ENCODE data around the gene PDE4D. TPM values are rescaled to one million over a fixed set of nuclear protein-coding genes. Genes with fewer than 3 reads are reported as not detected.

The PDE4D gene
- total RNA-seq, 1 experiment from 2014 or later: 61.2 TPM

DNA sequence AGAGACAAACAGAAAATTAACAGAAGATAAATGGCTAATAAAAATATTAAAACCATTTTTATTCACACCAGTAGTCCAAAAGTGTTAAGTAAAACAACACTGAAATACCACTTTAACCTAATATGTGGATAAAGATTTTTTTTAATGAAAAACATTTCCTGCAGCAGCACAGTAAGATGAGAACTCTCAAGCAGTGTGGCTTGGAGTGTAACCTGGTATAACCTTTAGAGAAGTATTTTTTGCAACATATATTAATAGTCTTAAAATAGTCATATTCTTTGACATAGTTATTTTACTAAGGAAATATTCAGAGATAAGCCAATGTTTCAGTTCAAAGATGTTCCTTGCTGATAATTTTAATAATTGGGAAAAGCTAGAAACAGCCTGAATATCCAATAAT is 644.4 kb downstream of the PDE4D start:
- no peak for DNase-seq
- Histone ChIP-seq H3K4me1 (ENCODE audit: low read length) (no peaks in the 10 kb centered on the region), H3K79me2 (ENCODE audit: low read length) (no peaks in the 10 kb centered on the region)

DNA sequence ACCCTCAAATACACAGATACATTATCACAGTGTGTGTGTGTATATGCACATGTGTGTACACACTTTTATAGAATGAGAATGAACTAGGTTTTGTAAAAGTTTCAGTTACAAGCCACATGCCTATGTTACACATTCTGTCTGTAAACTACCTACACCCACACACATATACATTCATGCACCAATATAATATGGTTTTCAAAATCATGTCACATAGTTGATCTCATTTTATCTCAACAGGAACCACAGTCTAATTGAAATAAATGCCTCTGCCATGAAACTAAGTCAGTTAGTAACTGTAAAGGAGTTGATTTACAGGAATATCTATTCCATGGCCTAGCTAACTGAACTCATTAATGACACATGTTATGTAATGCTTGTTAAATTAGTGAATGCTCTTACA is 646.6 kb downstream of the PDE4D start:
- H2AFZ ChIP-seq (ENCODE audit: low read length): no peak overlapping the region
- no peaks in the 10 kb centered on the region for H3K27me3 ChIP-seq (ENCODE audit: low read length)
- H3K9ac ChIP-seq (ENCODE audit: low read length): no peak overlapping the region
- no peaks in the 10 kb centered on the region for H3K9me2 ChIP-seq (replicated peaks; ENCODE audit: insufficient read depth, low read length)
- H3K36me3 ChIP-seq (ENCODE audit: insufficient read depth, low read length): no peaks in the 10 kb centered on the region
- no peak overlapping the region for H3K4me2 ChIP-seq (ENCODE audit: low read depth, low read length, poor library complexity, severe bottlenecking)
- no peak overlapping the region for H3K4me3 ChIP-seq (ENCODE audit: low read length)
- no peaks in the 10 kb centered on the region for H4K20me1 ChIP-seq (ENCODE audit: insufficient read depth, low read depth, low read length)
- no peaks in the 10 kb centered on the region for H3K9me3 ChIP-seq (ENCODE audit: low read length)
- DNase-seq: no peak
- H3K4me1 ChIP-seq (ENCODE audit: low read length): peaks cover under 1% of the 10 kb centered on the region; the same call in 1 of the 2 replicates
- H3K79me2 ChIP-seq (ENCODE audit: low read length): no peaks in the 10 kb centered on the region
- no peak overlapping the region for H3K27ac ChIP-seq (ENCODE audit: low read length)

More for the DNA sequence above, 644.4 kb downstream of the PDE4D start:
- no peaks in the 10 kb centered on the region for H3K9me2 ChIP-seq (replicated peaks; ENCODE audit: insufficient read depth, low read length)
- no peak overlapping the region for H3K27ac ChIP-seq (ENCODE audit: low read length)
- no peaks in the 10 kb centered on the region for H3K27me3 ChIP-seq (ENCODE audit: low read length)
- no peaks in the 10 kb centered on the region for H3K36me3 ChIP-seq (ENCODE audit: insufficient read depth, low read length)
- H3K9me3 ChIP-seq (ENCODE audit: low read length): no peaks in the 10 kb centered on the region
- H4K20me1 ChIP-seq (ENCODE audit: insufficient read depth, low read depth, low read length): no peaks in the 10 kb centered on the region
- H3K4me3 ChIP-seq (ENCODE audit: low read length): no peak overlapping the region
- no peak overlapping the region for H2AFZ ChIP-seq (ENCODE audit: low read length)
- H3K9ac ChIP-seq (ENCODE audit: low read length): no peak overlapping the region
- no peak overlapping the region for H3K4me2 ChIP-seq (ENCODE audit: low read depth, low read length, poor library complexity, severe bottlenecking)

DNA sequence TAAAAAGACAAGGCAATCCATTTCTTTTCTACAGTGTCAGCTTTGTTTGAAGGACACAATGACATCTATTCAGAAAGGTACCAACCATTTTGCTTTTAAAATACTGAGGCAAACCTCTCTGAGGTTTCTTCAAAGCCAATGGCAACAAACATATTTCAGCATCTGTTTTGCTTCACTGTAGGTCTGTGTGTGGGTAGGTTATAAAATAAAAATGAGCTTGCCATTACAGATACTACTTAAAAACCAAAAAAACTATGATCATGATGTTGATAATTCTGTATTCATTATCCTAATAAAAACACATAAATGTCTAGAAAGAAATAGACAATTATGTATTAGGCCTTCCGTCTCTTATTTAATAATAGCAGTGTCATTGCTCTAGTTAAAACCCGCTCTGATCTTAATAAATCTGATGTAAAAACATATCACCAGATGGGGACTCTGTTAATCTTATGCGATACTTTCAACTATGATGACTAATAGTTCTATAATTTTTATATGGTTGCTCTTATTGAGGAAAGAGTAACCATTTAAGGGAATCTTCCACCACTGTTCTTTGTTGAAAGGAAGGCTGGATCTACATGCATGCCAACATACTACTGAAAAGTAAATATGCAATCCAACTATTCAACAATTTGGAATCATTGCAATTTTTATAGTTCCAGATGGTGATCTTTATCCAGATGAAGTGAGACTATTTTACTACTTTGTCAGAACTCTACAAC is 647.2 kb downstream of the PDE4D start:
- no peak for DNase-seq
- H3K9me2 ChIP-seq (replicated peaks; ENCODE audit: insufficient read depth, low read length): no peaks in the 10 kb centered on the region
- H2AFZ ChIP-seq (ENCODE audit: low read length): no peak overlapping the region
- no peaks in the 10 kb centered on the region for H3K79me2 ChIP-seq (ENCODE audit: low read length)
- no peaks in the 10 kb centered on the region for H3K9me3 ChIP-seq (ENCODE audit: low read length)
- no peaks in the 10 kb centered on the region for H3K36me3 ChIP-seq (ENCODE audit: insufficient read depth, low read length)
- H4K20me1 ChIP-seq (ENCODE audit: insufficient read depth, low read depth, low read length): no peaks in the 10 kb centered on the region
- H3K27me3 ChIP-seq (ENCODE audit: low read length): no peaks in the 10 kb centered on the region
- H3K4me3 ChIP-seq (ENCODE audit: low read length): no peak overlapping the region
- no peak overlapping the region for H3K4me2 ChIP-seq (ENCODE audit: low read depth, low read length, poor library complexity, severe bottlenecking)
- no peak overlapping the region for H3K27ac ChIP-seq (ENCODE audit: low read length)
- no peak overlapping the region for H3K9ac ChIP-seq (ENCODE audit: low read length)
- peaks cover 5% of the 10 kb centered on the region; the same call in 1 of the 2 replicates for H3K4me1 ChIP-seq (ENCODE audit: low read length)

DNA sequence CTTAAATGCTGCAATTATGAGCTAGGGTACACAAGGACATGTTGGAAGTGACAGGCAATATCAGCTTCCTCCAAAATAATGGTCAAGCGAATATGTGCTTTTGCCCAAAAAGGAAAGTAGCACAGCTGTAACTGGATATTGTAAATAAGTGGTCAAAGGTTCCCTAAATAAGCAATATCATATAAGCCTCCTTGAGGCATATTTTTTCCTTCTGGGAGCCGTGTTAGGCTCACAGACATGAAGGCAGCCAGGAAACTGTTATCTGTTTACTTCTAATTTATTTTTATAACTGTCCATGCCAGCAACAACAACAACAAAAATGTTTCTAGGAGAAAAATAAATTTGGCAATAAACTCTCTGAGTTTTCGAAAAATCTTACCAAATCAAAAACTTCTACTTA is 648.3 kb downstream of the PDE4D start:
- H3K9me2 ChIP-seq (replicated peaks; ENCODE audit: insufficient read depth, low read length): no peaks in the 10 kb centered on the region
- H3K36me3 ChIP-seq (ENCODE audit: insufficient read depth, low read length): no peaks in the 10 kb centered on the region
- H3K4me2 ChIP-seq (ENCODE audit: low read depth, low read length, poor library complexity, severe bottlenecking): no peak overlapping the region
- DNase-seq: no peak
- peaks cover 5% of the 10 kb centered on the region; the same call in 1 of the 2 replicates for H3K4me1 ChIP-seq (ENCODE audit: low read length)
- no peak overlapping the region for H2AFZ ChIP-seq (ENCODE audit: low read length)
- H3K27me3 ChIP-seq (ENCODE audit: low read length): no peaks in the 10 kb centered on the region
- H3K9ac ChIP-seq (ENCODE audit: low read length): no peak overlapping the region
- no peaks in the 10 kb centered on the region for H3K9me3 ChIP-seq (ENCODE audit: low read length)
- no peak overlapping the region for H3K27ac ChIP-seq (ENCODE audit: low read length)
- no peaks in the 10 kb centered on the region for H3K79me2 ChIP-seq (ENCODE audit: low read length)
- no peak overlapping the region for H3K4me3 ChIP-seq (ENCODE audit: low read length)
- no peaks in the 10 kb centered on the region for H4K20me1 ChIP-seq (ENCODE audit: insufficient read depth, low read depth, low read length)

DNA sequence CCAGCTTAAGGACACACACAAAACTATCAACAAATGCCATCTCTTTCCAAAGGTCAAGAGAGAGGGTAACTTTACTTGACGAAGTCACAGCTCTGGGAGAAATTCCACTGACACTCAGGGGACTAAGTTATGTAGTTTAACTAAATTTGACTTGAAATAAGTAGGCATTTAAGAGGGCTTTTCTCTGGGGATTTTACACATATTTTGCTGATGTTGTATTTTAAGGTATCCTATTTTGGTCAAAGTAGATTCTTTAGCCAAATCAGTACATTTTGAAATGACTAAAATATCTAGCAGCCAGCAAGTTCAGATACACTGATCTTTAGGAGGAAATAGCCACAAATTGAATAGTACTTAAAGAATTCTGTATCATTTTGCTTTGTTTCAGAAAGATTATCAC is 652.0 kb downstream of the PDE4D start:
- H3K36me3 ChIP-seq (ENCODE audit: insufficient read depth, low read length): no peaks in the 10 kb centered on the region
- no peaks in the 10 kb centered on the region for H3K79me2 ChIP-seq (ENCODE audit: low read length)
- no peaks in the 10 kb centered on the region for H4K20me1 ChIP-seq (ENCODE audit: insufficient read depth, low read depth, low read length)
- DNase-seq: no peak
- H3K9me3 ChIP-seq (ENCODE audit: low read length): no peaks in the 10 kb centered on the region
- no peak overlapping the region for H3K9ac ChIP-seq (ENCODE audit: low read length)
- no peaks in the 10 kb centered on the region for H3K9me2 ChIP-seq (replicated peaks; ENCODE audit: insufficient read depth, low read length)
- no peak overlapping the region for H3K4me3 ChIP-seq (ENCODE audit: low read length)
- H3K4me2 ChIP-seq (ENCODE audit: low read depth, low read length, poor library complexity, severe bottlenecking): no peak overlapping the region
- no peak overlapping the region for H3K27ac ChIP-seq (ENCODE audit: low read length)
- no peaks in the 10 kb centered on the region for H3K27me3 ChIP-seq (ENCODE audit: low read length)
- peaks cover 5% of the 10 kb centered on the region; the same call in 1 of the 2 replicates for H3K4me1 ChIP-seq (ENCODE audit: low read length)
- H2AFZ ChIP-seq (ENCODE audit: low read length): no peak overlapping the region

DNA sequence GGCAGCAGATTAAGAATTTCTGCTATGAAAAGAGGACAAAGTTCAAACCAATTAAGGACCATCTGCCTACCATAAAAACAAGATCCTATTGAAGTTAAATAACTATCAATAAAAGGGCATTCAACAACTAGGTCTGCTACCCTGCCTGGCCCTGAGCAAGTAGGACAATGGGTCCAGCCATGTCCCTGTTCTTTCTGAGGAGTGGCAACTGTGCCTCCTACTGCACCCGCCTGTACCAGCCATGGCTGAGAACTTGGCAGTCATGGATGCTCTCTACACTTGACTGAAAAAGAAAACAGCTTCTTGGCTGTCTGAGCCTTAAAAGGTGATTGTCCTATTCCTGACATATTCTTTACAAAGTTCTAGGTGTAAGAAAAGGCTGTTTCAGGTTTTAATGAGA is 652.4 kb downstream of the PDE4D start:
- Histone ChIP-seq H3K79me2 (ENCODE audit: low read length) (no peaks in the 10 kb centered on the region), H3K4me1 (ENCODE audit: low read length) (peaks cover 5% of the 10 kb centered on the region; the same call in 1 of the 2 replicates)
- DNase-seq: no peak

DNA sequence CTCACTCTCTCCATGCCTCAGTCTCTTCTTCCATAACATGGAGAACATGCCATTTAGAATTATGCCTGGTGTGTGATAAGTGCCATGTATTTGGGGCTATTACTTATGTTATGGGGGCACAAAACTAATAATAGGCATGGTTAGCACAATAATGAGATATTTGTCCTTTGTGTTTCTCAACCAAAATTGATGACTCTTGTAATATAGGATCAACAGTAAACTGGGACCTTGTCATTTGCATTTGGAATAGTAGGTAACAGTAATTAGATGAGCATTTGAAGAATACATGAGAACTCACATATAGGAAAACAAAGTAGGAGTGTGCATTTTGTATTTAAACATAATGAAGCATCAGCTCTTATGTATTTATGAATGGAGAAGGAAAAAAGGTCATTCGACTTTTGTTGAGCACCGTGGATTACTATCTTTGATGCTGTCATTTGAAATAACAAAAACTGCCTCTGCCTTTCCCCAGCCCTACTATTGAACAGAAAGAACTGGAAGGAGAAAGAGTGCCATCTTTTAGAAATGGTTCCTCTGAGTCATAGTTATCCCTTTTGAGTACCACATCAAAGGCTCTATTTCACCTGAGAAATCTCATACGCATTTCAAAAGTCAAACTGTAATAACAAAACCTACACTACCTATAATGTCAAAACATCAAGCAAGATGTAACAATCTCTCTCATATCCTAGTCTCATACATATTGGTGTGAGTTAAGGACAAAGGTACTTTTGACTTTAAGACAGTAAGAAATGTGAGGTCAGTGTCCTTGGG is 655.2 kb downstream of the PDE4D start:
- H3K9me2 ChIP-seq (replicated peaks; ENCODE audit: insufficient read depth, low read length): no peaks in the 10 kb centered on the region
- no peaks in the 10 kb centered on the region for H3K27me3 ChIP-seq (ENCODE audit: low read length)
- no peaks in the 10 kb centered on the region for H3K79me2 ChIP-seq (ENCODE audit: low read length)
- H3K9me3 ChIP-seq (ENCODE audit: low read length): no peaks in the 10 kb centered on the region
- H2AFZ ChIP-seq (ENCODE audit: low read length): no peak overlapping the region
- no peak overlapping the region for H3K4me2 ChIP-seq (ENCODE audit: low read depth, low read length, poor library complexity, severe bottlenecking)
- H3K36me3 ChIP-seq (ENCODE audit: insufficient read depth, low read length): no peaks in the 10 kb centered on the region
- no peak overlapping the region for H3K27ac ChIP-seq (ENCODE audit: low read length)
- no peaks in the 10 kb centered on the region; the same call in 1 of the 2 replicates for H4K20me1 ChIP-seq (ENCODE audit: insufficient read depth, low read depth, low read length)
- no peak overlapping the region for H3K9ac ChIP-seq (ENCODE audit: low read length)
- DNase-seq: no peak
- no peak overlapping the region for H3K4me3 ChIP-seq (ENCODE audit: low read length)
- H3K4me1 ChIP-seq (ENCODE audit: low read length): peaks cover 5% of the 10 kb centered on the region; the same call in 1 of the 2 replicates

More for the DNA sequence above, 652.4 kb downstream of the PDE4D start:
- H3K9ac ChIP-seq (ENCODE audit: low read length): no peak overlapping the region
- H2AFZ ChIP-seq (ENCODE audit: low read length): no peak overlapping the region
- H3K27ac ChIP-seq (ENCODE audit: low read length): no peak overlapping the region
- H3K27me3 ChIP-seq (ENCODE audit: low read length): no peaks in the 10 kb centered on the region
- no peak overlapping the region for H3K4me2 ChIP-seq (ENCODE audit: low read depth, low read length, poor library complexity, severe bottlenecking)
- no peaks in the 10 kb centered on the region for H3K36me3 ChIP-seq (ENCODE audit: insufficient read depth, low read length)
- H4K20me1 ChIP-seq (ENCODE audit: insufficient read depth, low read depth, low read length): no peaks in the 10 kb centered on the region; the same call in 1 of the 2 replicates
- no peaks in the 10 kb centered on the region for H3K9me2 ChIP-seq (replicated peaks; ENCODE audit: insufficient read depth, low read length)
- H3K9me3 ChIP-seq (ENCODE audit: low read length): no peaks in the 10 kb centered on the region
- H3K4me3 ChIP-seq (ENCODE audit: low read length): no peak overlapping the region

DNA sequence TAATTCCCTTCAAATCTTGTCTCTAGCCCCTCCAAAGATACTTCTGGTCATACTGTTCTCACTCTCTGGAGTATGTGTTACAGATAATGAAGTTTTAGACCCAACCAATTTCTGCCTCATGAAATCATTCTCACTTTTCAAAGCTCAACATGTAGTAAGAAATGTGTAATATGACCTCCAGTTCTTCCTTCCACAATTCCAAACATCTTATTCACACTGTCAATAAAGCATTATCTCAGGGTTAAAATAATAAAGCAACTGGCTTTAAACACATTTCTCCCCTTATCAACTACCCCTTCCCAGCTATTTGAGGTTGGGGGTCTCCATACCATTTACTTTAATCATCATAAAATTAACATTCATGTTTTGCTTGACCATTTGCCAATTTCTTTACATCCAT is 656.5 kb downstream of the PDE4D start:
- H3K27ac ChIP-seq (ENCODE audit: low read length): no peak overlapping the region
- H3K9me2 ChIP-seq (replicated peaks; ENCODE audit: insufficient read depth, low read length): no peaks in the 10 kb centered on the region
- no peaks in the 10 kb centered on the region for H3K36me3 ChIP-seq (ENCODE audit: insufficient read depth, low read length)
- DNase-seq: no peak
- no peaks in the 10 kb centered on the region for H3K79me2 ChIP-seq (ENCODE audit: low read length)
- H3K4me1 ChIP-seq (ENCODE audit: low read length): peaks cover 5% of the 10 kb centered on the region; the same call in 1 of the 2 replicates
- H2AFZ ChIP-seq (ENCODE audit: low read length): no peak overlapping the region
- H3K27me3 ChIP-seq (ENCODE audit: low read length): no peaks in the 10 kb centered on the region
- no peak overlapping the region for H3K4me3 ChIP-seq (ENCODE audit: low read length)
- H3K4me2 ChIP-seq (ENCODE audit: low read depth, low read length, poor library complexity, severe bottlenecking): no peak overlapping the region
- no peak overlapping the region for H3K9ac ChIP-seq (ENCODE audit: low read length)
- H3K9me3 ChIP-seq (ENCODE audit: low read length): no peaks in the 10 kb centered on the region
- H4K20me1 ChIP-seq (ENCODE audit: insufficient read depth, low read depth, low read length): no peaks in the 10 kb centered on the region; the same call in 1 of the 2 replicates

All from Karpas-422 (cell line).